ENCODE data around the gene ACAA1. TPM values are rescaled to one million over a fixed set of nuclear protein-coding genes. Genes with fewer than 3 reads are reported as not detected.
A peak's percentile ranks its signal among the peaks of the same experiment; 100 is the strongest.

Gene ACAA1
- total and polyA plus RNA-seq, 2 of the 13 experiments (the other 11 are each of a cell fraction or from before 2014, with no cell fraction given) = 60.8 to 188 TPM

GRCh38 chr3:38138349-38139190 is 1.6 kb upstream of the ACAA1 start, which contains the start of gene MYD88 (continued):
- TF ChIP-seq, protein P1, sequence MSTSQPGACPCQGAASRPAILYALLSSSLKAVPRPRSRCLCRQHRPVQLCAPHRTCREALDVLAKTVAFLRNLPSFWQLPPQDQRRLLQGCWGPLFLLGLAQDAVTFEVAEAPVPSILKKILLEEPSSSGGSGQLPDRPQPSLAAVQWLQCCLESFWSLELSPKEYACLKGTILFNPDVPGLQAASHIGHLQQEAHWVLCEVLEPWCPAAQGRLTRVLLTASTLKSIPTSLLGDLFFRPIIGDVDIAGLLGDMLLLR (CRISPR knock-in tag; IDR thresholded peaks at IDR 0.05) = peak; percentile 56; the same call in 1 of the 2 replicates
- TF ChIP-seq ZSCAN20 (CRISPR knock-in tag; IDR thresholded peaks at IDR 0.05; ENCODE audit: borderline replicate concordance) (0 out of 2 replicates have a peak, but pooled peaks have one; percentile 33), ZNF318 (CRISPR knock-in tag; IDR thresholded peaks at IDR 0.05) (no peak), TOE1 (CRISPR knock-in tag; IDR thresholded peaks at IDR 0.05) (no peak), NR3C1 (CRISPR knock-in tag; IDR thresholded peaks at IDR 0.05) (no peak), HMGXB4 (CRISPR knock-in tag; IDR thresholded peaks at IDR 0.05; ENCODE audit: borderline replicate concordance in 1 of 2, low read depth in 1 of 2) (peak; percentile 72 to 89; a peak in 3 of 4 replicates), FOXO1 (CRISPR knock-in tag; IDR thresholded peaks at IDR 0.05) (no peak), ZNF503 (CRISPR knock-in tag; IDR thresholded peaks at IDR 0.05) (0 out of 2 replicates have a peak, but pooled peaks have one; percentile 23), PRDM15 (CRISPR knock-in tag; IDR thresholded peaks at IDR 0.05) (no peak)
